GM12873 (cell line): ENCODE measurements around the gene KDM1B.

Source experiments
- TF ChIP-seq, protein P1 (sequence below): IDR thresholded peaks from 2 replicates; pipeline ENCODE4 v1.5.1; 2012; ENCODE audit warnings: low read depth, mild to moderate bottlenecking, moderate library complexity, low read length, control low read depth; ENCODE audit not compliant: insufficient read depth; ENCODE audit errors: missing control alignments

Gene KDM1B

DNA sequence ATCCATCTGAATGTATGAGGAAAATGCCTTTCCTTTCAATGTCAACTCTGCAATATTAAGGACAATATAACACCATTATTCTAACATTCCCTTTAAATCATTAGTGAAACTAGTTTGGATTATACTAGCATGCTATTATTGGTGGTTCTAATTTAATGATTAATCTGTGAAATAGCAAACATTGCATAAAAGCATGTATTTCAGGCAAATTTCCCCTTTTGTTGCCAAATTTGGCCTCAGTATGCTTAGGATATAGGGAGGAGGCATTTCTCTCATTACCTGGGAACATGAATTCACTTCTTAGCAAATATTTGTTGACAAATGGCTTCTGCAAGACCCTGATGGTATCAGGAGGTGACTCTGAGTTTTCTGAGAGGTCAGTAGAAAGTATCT, 1.9 kb upstream of the KDM1B start:
- TF ChIP-seq, protein P1, sequence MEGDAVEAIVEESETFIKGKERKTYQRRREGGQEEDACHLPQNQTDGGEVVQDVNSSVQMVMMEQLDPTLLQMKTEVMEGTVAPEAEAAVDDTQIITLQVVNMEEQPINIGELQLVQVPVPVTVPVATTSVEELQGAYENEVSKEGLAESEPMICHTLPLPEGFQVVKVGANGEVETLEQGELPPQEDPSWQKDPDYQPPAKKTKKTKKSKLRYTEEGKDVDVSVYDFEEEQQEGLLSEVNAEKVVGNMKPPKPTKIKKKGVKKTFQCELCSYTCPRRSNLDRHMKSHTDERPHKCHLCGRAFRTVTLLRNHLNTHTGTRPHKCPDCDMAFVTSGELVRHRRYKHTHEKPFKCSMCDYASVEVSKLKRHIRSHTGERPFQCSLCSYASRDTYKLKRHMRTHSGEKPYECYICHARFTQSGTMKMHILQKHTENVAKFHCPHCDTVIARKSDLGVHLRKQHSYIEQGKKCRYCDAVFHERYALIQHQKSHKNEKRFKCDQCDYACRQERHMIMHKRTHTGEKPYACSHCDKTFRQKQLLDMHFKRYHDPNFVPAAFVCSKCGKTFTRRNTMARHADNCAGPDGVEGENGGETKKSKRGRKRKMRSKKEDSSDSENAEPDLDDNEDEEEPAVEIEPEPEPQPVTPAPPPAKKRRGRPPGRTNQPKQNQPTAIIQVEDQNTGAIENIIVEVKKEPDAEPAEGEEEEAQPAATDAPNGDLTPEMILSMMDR: no peak

DNA sequence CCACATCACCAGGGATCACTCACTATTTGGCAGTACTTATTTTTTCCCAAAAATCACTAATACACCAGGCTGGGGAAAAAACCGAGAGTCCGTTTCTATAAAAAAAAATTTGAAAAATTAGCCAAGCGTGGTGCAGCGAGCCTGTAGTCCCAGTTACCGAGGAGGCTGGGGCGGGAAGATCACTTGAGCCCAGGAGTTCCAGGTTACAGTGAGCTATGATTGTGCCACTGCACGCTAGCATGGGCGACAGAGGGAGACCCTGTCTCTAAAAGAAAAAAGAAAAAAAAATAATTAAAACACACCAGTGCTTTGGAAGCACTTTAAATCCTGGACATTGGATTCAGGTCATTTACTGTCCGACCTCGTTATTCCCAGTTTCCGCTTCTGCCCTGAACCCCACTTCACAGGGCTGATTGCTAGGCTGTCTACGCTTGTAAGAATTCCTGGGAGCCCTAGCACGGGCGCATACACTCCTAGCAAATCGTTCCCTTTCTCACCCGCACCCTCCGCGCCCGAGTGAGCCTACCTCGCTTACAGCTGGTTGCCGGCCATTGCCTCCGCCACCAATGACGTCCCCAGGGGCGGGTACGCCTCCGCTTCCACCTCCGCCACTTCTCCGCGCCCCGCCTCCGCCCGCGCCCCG, 594 bp upstream of the KDM1B start, which contains the start of gene TPMT:
TSS of gene TPMT (minus strand) at position 571 of the 643 bp plus-strand sequence. CDS start 5,950 bp downstream, outside the sequence.
- TF ChIP-seq, protein P1: no peak

DNA sequence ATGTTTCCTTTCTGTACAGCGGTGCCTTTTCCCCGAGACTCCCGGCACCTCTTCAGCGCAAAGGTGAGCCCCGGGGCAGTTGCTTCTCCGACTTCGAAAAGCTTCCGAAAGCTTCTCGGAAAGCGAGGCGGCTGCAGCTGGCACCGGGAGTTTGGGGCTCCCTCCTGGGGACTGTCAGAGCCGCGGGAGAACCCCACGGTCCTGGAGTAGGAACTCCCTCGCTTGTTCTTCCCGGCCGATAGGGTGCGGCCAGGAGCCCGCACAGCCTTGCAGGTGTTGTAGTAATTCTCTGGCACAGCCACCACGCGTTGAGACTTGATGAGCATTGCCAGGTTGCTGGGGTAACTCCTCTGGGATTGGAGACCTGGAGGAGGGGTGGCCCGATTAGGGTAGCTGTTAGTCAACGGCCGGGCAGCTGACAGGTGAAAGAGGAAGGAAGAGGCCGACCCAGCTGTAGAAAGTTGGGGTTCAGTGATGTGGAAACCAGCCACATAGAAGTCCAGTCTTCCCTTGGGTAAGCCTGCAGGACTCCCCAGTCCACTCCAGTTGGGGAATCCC, 721 bp downstream of the KDM1B start:
- TF ChIP-seq, protein P1: peak; percentile 30

DNA sequence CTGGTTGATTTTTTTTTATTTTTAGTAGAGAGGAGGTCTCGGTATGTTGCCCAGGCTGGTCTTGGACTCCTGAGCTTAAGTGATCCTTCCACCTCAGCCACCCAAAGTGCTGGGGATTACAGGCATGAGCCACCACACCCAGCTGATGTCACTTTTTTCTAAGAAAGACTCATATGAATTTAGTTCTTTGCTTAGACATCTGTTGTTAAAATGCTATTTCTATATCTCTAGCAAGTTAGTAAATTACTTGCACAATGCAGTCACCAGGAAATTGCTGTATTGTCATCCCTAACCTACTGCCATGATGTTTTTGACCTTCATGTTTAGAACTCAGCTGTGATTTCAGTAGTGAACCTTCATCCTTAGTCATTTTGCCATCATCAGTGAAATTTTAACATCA, 5.7 kb downstream of the KDM1B start:
- TF ChIP-seq, protein P1: no peak

DNA sequence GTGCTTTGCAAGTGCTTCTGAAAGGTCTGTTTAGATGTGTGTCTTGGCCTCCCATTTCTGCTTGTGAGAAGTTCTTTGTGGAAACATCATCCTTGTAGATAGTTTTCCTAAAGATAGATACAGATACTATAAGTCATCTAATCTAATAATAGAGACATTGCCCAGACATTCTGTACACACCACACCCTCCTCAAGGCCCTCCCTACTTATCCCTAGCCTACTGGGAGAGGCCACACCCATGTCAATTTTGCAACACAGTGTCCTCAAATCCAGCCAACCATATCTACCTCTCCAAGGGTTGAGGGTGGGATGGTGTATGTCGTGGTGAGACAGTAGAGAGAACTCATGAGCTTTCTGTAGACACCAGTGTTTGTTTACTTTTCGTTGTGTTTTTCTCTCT, 6.2 kb downstream of the KDM1B start:
- TF ChIP-seq, protein P1: no peak

DNA sequence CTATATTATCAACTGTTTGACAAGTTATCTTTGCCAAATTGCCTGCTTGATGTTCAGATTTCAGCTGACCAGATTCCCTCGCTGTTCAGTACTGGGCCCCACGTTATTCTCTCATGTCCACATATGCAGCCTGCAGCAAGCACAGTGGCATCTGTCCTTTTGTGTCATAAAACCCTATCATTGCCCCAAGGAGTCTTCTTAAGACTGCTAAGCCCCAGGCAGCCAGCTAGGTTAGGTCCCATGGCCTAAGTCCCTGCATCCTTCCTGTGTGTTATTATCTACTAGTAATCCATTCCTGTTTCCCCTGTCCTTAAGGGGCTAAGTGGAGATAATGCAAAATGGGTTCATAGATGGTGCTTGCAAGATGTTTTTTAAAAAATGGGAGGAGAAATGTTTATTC, 7.2 kb downstream of the KDM1B start:
- TF ChIP-seq, protein P1: no peak

DNA sequence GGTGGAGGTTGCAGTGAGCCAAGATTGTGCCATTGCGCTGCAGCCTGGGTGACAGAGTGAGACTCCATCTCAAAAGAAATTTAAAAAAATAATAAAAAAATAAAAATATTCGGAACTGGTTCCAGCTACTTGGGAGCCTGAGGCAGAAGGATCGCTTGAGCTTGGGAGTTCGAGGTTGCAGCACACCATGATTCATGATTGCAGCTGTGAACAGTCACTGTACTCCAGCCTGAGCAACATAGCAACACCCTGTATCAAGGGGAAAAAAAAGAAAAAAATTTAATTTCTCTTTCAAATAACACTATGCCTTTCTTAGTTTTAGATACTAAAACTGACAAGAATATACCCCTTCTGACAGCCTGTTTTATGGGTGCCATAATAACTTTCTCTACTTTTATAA, 10.5 kb downstream of the KDM1B start:
- TF ChIP-seq, protein P1: no peak
